HuH-7 (cell line): ENCODE results near the gene DPP6.

ENCODE experiments used
- DNase-seq: peaks from one replicate; pipeline ENCODE4 v3.0.0; 2011; ENCODE audit warnings: low spot score

Gene DPP6

DNA sequence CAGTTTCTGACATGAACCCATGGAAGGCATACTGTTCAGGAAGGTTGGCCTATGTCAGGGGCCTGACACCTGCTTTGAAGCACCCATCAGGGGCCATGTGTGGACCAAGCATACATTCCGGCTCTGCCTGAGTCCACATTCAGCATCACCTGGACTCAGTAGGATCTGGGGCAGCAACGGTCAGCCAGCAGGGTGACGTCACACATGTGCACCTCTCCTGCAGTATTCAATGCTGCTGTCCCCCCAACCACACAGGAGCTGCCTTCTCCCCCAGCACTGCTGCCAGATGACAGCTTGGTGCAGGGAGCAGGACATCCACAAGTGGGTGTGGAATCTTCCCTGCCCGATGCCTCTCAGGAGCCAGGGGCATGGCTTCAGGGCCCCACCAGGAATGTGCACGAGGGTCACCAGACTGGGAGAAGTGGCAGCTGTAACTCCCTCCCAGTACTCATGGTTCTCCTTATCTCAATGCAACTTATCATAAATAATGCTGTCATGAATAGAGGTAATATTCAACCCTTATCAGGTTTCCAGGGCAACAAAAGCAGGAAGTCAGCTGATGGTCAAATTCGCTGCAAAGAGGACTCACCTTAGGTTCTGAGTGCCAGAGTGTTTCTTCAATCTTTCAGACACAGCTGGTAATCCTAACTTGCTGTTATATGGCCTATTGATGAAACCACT, 657.8 kb downstream of the DPP6 start:
- DNase-seq, result no peak

DNA sequence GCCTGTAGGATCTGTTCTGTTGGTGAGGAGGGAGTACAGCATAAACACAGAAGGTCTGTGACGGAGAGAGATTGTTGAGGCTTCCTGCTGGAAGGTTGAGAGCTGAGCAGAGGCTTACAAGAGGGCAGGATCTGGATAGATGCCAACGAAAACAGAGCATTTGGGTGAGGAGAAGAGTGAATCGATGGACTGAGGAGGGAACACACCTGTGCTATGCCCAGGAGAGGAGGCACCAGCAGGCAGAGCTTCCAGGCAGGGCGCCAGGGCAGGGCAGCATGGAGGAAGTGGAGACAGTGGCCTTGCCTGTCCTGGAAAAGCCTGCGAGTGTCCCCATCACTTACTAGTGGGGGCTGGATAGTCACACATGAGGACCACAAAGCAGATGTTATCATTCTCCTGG, 667.8 kb downstream of the DPP6 start:
- no peak for DNase-seq

DNA sequence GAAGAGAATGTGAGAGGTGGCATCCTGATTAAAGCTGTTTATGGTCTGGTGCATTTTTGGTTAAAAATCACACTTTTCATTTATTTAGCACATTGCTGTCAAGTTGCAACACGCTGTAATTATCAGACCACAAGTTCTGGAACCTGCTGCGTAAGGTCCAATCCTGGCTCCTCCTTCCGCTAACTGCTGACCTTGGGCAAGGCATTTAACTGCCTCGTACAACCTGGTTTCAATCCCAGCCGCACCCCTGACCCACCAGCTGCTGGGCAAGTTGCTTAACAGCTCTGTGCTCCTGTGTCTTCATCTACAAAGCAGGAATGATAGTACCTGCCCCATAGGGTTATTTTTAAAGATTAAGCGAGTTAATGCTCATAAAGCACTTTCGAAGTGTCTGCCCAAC, 668.9 kb downstream of the DPP6 start:
- no peak for DNase-seq

DNA sequence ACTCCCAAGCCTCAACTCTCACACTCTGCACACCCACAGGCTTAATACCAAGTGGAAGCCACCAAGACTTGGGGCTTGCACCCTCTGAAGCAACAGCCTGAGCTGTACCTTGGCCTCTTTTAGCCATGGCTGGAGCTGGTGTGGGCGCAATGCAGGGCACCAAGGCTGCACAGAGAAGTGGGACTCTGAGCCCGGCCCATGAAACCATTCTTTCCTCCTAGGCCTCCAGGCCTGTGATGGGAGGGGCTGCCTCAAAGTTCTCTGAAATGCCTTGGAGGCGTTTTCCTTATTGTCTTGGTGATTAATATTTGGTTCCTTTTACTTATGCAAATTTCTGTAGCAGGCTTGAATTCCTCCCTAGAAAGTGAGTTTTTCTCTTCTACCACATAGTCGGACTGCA, 674.2 kb downstream of the DPP6 start:
- no peak for DNase-seq

DNA sequence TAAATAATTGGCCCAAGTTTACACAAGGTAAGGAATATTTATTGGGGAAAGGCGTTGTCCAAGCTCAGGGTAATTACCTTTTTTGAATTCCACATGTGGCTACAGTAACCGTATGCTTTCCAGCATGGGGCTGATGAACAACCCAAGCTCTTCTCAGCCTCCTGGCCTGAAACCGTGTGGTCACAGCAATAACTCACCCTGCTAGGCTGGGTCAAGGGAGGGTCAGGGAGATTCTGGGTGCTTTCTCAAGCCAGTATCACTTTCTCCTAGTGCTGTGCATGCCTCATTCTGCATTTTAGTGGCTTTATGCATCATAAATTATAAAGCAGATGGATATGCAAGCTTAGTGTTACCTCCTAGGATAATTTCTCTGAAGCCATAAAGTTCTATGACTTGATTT, 676.9 kb downstream of the DPP6 start:
- no peak for DNase-seq

DNA sequence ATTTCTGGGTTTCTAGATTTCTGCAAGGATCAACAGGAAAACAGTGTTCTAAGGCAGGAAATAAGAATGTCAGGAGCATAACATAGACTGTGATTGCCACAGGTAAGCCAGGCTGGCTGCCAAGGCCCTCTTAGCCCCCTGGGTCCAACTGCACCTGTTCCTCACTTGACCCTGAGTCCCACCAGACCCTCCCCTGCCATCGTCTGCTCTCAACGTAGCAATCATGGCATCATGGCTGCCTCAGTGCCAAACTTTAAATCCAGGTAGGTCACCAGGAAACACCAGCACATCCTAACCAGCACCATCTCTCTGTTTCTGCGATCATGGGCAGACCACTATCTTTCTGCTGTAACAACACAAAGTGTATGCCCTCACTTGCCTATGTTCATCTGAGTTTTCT, 683.6 kb downstream of the DPP6 start:
- DNase-seq, result no peak

DNA sequence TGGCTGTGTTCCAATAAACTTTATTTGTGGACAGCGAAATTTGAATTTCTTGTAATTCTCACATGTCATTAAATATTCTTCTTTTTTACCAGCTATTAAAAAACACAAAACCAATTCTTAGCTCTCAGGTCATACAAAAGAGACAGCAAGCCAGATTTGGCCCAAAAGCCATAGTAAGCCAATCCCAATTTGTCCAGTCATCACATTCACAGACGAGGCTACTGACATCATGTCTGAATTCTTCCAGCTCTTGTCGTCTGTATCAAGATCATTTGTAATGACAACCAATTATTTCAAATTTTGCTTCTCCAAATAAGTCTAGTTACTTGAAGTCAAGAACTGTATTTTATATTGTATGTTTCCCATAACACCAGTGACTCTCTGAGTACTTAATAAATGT, 684.2 kb downstream of the DPP6 start:
- no peak for DNase-seq

DNA sequence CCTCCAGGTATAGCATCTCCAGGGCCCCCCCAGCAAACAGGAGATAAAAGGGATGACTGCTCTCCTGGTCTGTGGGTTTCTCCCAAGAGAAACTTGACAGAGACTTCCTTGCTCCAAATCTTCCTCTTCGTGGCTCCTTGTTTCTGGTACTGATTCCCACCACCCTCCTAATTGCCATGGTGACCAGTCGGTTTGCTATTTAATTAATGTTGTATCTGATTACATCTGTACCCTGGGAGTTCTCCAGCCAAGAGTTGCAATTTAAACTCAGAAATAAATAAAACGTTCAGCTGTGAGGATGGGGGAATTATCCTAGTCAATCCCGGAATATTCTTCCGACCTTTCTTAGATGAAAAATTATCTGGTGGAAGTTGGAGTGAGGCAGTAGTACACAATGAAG, 686.0 kb downstream of the DPP6 start:
- no peak for DNase-seq

DNA sequence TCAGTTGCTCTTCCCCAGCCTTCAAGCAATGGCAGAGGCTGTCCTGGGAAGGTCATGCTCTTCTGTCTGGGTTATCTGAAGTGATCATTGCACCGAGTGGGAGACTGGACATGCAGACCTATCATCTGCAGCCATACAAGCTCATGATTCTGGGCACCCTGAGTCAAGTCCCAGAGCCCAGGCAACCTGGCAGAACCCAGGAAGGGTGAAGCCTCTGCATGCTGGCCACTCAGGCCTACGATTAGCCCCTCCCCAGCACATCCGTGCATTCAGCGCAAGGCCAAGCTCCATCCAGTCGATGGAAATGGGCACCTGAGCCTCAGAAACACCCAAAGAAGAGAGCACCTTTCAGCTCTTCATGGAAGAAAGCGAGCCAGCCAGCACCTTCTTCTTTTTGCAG, 688.9 kb downstream of the DPP6 start:
- DNase-seq, result no peak

DNA sequence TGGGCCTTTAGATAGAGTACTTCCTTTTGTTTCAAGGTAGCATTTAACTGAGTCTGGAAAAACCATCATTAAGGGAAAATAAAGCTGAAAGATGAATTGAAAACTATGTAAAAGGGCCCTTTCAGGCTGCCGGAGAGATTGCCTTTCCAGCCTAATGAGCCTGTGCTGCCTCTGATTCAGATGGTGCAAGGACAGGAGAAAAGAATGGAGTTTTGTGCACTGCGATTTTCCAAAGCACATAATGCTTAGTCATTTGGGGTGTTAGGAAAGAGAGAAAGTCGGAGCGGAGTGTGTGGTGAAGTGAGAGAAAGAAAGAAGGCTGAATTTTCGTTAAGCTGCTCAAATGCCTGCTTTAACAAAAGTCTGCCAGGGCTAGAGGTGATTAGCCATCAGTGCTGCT, 691.0 kb downstream of the DPP6 start:
- no peak for DNase-seq

DNA sequence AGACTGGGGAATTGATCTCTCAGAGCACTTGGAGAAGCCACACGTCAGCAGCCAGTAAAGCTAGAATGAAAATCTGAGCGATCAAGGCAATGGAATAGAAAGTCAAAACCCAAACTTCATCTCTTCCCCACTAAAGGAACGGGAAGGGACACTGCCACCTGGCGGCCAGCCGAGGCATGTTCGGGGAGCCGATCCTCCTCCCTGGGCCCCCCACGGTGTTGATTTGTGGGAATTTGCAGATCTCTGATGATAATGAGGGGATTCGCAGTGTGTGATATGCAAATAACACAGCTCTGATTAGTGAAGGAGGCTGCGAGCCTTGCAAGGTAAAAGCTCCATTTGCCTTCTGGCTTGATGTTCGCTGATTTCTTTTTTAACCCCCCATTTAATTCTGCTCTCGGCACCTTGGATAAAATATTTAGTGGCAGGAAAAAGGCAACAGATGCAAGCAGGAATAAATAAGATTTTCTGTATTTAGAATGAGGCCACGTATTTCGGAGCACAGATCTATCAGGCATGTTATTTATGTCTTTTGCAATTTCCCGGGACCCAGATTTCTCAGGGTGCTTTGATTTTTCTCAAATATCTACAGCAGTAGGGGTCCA, 692.2 kb downstream of the DPP6 start:
- DNase-seq, result peak; percentile 77

DNA sequence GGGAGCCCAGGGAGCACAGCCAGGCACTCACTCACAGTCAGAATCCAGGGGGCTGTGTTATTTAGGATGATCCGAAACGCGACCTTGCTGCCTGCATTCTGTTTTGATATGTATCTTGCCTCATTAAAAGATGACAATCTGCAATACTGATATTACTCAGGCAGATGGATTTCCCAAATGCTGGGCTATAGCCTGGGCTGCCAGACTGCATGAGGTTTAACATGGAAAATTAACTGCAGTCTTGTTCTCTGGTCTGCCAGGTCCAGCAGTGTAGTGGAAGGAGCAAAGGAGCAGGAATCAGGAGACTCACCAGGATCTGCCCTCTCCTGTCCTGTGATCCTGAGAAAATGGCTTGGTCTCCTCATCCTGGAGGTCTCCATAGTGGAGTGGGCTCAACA, 692.7 kb downstream of the DPP6 start:
- no peak for DNase-seq

DNA sequence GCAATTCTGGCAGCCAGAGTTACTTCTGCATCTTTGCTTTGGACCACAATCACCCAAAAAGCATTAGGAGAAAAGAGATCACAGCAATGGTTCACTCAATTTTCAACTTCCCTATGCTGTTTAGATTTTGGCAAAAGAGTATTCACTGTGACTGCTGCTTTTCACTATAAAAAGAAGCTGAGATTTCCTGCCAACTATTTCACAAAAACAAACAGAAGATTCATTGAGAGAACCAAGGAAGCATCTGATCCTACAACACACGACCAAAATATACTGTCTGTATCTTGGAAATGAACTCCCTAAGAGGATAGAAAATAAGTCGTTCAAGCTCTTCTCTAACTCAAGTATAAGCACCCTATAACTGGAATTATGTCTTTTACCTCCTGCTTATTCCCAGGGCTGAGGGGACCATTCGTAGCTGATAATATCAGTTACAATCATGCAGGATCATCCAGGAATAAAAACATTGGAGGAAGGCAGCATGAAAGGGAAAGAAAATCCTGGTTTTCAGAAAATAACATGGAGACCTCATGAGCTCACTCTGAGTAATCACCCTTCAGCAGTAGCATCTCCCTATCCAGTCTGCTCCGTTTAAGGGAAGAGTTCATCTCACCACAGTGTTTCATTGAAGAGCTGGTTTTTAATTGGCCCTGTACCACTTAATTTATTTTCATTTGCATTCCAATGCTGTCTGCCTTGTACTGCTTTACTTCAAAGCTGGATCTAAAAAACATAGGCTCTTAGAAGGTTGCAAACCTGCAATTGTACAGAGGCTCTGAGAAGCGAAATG, 694.6 kb downstream of the DPP6 start:
- no peak for DNase-seq

DNA sequence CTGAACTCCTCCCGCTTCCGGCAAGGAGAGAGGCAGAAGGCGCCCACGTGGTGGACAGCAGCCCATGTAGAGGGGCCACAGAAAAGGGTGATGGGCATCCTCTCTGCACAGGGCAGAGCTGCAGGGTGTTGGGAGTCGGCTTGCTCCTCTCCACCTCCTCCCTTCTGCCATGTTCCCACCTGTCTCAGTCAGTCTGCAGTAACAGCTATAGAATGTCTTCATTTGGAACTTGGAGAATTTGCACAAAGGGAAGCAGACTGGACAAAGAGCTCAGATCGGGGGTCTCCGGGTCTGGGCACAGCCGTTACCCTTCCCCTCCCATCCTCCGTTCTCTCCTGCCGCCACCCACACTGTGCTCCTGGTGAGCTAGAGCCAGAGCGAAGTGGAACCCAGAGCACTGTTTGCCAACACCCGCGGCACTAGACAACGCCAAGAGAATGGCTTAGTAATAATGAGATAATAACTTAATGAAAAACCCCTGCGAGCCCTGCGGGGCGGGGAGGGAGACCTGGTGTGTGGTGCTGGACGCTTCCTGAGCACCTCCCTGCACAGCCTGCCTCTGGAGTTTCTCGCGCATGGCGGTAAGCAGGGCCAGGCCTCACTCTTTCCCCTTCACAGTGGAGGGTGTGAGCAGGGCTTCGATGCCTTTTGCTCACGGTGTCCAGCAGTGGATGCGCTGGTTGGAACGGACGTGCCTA, 696.0 kb downstream of the DPP6 start:
- no peak for DNase-seq

DNA sequence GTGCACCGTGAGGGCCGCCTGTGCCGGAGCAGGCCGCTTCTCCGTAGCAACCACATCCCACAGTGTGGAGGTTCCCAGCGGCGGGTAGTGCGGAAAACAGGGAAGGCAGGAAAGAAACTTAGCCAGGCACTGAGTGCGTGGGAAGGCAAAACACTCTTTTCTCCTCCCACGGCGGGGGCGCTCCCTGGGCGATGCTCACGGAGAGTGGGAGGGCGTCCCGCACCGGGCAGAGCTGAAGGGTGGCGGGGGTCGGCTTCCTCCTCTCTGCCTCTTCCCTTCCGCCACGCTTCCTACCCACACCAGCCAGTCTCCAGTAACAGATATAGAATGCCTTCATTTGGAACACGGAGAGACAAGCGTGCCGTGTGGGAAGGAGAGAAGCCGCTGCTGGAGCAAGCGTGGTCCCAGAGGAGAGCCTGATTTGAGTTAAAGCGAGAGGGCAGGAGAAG, 698.2 kb downstream of the DPP6 start:
- no peak for DNase-seq

DNA sequence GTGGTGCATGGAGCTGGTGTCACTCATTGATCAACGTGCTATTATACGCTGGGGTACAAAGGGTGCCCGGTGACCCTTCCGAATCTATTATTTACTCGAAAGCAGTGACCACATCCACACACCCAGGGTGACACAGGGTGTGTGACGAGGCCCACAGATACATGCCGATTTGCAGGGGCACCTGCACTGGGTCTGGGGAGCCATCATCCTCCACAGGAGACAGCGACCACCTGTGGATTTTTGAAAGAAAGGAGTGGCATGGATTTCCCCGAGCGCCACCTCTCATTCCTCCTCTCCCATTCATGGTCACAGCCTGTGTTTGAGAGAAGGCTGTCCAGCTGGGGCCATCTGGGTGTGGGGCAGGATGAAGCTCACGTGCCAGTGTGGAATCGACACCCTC, 701.0 kb downstream of the DPP6 start:
- no peak for DNase-seq

DNA sequence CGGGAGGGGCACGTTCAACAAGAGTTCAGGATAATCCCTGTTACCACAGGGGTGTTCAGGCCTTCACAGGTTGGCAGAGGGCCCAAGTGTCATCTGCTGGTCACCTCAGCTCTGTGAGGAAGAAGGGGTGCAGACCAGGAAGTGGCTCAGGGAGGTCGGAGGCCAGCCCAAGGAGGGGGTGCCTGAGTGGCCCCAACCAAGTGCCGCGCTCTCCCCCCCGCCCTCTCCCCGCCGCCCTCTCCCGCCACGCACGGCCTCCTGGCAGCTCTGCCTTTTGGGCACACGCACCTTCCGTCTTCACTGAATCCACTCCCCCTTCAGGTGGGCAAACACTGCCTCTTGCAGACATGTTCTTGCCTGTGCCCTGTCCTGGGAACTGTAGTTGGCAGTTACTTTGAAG, 705.6 kb downstream of the DPP6 start:
- no peak for DNase-seq

DNA sequence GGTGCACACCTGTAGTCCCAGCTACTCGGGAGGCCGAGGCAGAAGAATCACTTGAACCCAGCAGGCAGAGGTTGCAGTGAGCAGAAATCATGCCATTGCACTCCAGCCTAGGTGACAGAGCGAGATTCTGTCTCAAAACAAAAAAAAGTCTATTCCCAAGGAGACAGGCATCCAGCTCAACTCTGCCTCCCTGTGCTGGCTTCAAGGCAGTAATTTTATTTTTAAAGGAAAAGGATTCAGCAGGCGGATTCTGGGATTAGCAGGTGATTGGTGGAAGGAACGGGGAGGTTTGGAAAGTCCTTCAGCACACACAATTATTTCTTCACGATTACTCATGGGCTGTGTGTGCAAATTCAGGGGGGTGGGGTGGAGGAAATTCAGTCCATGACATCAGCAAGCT, 707.8 kb downstream of the DPP6 start:
- no peak for DNase-seq

DNA sequence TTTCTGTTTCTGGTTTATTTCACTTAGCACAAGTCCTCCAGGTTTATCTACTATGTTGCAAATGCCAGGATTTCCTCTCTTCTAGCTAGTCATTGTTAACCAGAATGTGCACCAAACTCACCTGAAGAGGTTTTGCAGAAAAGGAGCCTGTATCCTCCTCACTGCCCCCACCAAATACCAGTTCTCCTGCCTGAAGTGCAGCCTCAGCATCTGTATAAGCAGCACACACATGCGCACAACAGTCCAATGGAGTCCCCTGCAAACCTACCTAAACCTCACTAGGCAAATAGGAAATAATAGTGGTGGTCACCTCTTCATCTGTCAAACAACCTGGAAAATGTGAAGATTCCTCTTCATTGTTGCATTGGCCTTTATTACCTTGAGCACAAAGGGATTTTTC, 712.9 kb downstream of the DPP6 start:
- no peak for DNase-seq

DNA sequence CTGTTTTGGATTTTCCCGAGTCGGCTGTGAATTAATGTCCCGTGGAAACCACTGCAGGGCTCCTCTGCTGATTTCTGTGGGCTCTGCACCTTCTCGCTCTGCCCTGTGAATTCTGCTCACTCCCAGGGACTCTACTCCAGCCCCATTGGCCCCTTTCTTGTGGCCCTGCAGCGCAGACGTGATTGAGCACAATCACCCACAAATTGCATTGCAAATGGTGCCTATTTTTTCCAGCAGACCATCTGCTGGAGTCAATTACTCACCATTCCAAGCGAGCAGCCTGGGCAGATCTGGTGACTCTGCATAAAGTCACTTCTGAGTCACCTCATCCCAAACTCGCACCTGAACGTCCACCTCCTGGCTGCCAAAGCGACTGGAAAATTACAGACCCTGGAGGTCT, 714.9 kb downstream of the DPP6 start:
- no peak for DNase-seq

DNA sequence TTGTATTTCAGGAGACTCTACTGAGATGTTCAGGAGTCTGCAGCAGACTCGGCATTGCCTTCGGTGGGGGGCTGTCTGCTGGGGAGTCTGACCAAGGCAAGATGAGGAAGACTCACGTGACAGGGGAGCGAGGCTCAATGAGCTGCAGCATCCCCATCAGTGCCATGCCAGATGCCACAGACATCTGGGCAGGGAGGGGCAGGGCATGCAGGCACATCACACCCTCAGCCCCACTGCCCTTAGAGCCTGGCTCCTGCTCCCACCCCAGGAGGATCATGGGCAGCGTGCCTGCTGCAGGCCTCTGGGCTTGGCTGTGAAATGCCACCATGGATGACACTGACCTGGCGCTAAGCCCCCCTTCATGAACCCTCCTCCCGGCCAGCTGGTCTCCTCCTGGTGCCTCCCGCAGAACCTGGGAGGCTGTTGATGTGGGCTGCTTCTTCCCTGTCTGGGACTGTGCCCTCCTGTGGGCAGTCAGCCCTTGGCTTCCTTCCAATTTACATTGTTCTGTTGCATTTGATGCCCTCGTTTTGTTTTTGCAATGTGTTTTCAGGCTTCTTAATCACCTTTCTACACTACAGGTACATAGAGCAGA, 715.7 kb downstream of the DPP6 start:
- DNase-seq, result no peak

DNA sequence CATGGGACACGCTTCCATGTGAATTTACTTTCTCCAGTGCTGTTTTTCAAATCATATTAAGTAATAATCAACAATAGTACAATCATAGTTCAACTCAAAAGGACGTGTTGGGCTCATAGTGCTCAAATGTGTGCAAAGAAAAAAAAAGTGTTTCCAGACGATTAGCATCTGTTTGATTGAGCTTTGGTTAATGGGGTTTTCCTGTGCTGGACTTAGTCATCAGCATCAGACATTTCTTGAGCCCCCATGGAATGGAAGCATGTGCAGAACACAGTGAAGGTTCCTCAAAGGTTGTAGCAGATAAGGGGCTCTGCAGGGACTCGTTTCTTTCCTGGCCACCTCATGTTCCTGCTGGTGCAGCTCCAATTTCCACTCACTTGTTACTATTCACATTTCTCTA, 716.8 kb downstream of the DPP6 start:
- no peak for DNase-seq

DNA sequence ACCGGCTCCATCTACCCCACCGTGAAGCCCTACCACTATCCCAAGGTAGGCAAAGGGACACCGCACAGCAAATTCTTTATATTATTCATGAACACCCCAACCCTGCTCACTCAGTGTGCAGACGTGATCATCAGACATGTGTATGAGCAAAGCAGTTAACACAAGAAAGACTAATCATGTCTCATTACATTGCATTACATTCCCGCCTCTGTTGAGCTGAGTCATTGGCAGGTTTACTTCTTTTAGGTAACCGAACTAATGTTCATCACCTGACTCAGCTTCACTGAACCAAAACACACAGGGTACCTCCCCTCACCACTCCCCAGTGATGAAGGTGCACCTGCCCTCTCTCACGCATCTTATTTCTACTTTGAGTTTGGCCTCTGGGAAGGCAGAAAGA, 717.3 kb downstream of the DPP6 start:
- no peak for DNase-seq
